ENCODE data around the gene PDLIM5.

Gene PDLIM5

GRCh38 chr4:94578195-94578594 lies 126.5 kb downstream of the PDLIM5 start:
- no peaks in the 10 kb centered on the region for H3F3A ChIP-seq (ENCODE audit: low read depth)
- H3K4me1 ChIP-seq (ENCODE audit: insufficient read depth, low read length, poor library complexity, severe bottlenecking), result no peaks in the 10 kb centered on the region
- H3K9ac ChIP-seq (ENCODE audit: low read depth, low read length, poor library complexity, severe bottlenecking), result no peak overlapping the region
- no peak overlapping the region for H3K4me2 ChIP-seq (ENCODE audit: low read depth, low read length, poor library complexity, severe bottlenecking)
- no peaks in the 10 kb centered on the region for H3K79me2 ChIP-seq (ENCODE audit: insufficient read depth, low read length)
- H3K4me3 ChIP-seq (ENCODE audit: low read length, poor library complexity, severe bottlenecking), result no peak overlapping the region
- H2AFZ ChIP-seq (ENCODE audit: low read length), result no peak overlapping the region
- H4K20me1 ChIP-seq (ENCODE audit: insufficient read depth, low read length, poor library complexity, severe bottlenecking), result no peaks in the 10 kb centered on the region
- no peaks in the 10 kb centered on the region for H3K9me2 ChIP-seq (replicated peaks; ENCODE audit: low read depth, low read length)
- no peaks in the 10 kb centered on the region for H3K27me3 ChIP-seq (ENCODE audit: insufficient read depth, low read length, poor library complexity, severe bottlenecking)
- TF ChIP-seq, protein P1, sequence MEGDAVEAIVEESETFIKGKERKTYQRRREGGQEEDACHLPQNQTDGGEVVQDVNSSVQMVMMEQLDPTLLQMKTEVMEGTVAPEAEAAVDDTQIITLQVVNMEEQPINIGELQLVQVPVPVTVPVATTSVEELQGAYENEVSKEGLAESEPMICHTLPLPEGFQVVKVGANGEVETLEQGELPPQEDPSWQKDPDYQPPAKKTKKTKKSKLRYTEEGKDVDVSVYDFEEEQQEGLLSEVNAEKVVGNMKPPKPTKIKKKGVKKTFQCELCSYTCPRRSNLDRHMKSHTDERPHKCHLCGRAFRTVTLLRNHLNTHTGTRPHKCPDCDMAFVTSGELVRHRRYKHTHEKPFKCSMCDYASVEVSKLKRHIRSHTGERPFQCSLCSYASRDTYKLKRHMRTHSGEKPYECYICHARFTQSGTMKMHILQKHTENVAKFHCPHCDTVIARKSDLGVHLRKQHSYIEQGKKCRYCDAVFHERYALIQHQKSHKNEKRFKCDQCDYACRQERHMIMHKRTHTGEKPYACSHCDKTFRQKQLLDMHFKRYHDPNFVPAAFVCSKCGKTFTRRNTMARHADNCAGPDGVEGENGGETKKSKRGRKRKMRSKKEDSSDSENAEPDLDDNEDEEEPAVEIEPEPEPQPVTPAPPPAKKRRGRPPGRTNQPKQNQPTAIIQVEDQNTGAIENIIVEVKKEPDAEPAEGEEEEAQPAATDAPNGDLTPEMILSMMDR (conservative IDR thresholded peaks at IDR 0.05; ENCODE audit: low read length), result no peak
- no peaks in the 10 kb centered on the region for H3K9me3 ChIP-seq (ENCODE audit: insufficient read depth, low read depth, low read length)
- H3K36me3 ChIP-seq (ENCODE audit: insufficient read depth, low read length), result peaks cover 7% of the 10 kb centered on the region; the same call in 1 of the 2 replicates

- Histone ChIP-seq H3F3A (ENCODE audit: low read depth) (no peaks in the 10 kb centered on the region), H3K4me3 (ENCODE audit: low read length, poor library complexity, severe bottlenecking) (no peak overlapping the region), H3K4me2 (ENCODE audit: low read depth, low read length, poor library complexity, severe bottlenecking) (no peak overlapping the region), H3K79me2 (ENCODE audit: insufficient read depth, low read length) (no peaks in the 10 kb centered on the region), H3K27me3 (ENCODE audit: insufficient read depth, low read length, poor library complexity, severe bottlenecking) (no peaks in the 10 kb centered on the region), H4K20me1 (ENCODE audit: insufficient read depth, low read length, poor library complexity, severe bottlenecking) (no peaks in the 10 kb centered on the region), H3K36me3 (ENCODE audit: insufficient read depth, low read length) (peaks cover 12% of the 10 kb centered on the region; the same call in 1 of the 2 replicates), H3K4me1 (ENCODE audit: insufficient read depth, low read length, poor library complexity, severe bottlenecking) (no peaks in the 10 kb centered on the region), H3K9me3 (ENCODE audit: insufficient read depth, low read depth, low read length) (no peaks in the 10 kb centered on the region), H2AFZ (ENCODE audit: low read length) (no peak overlapping the region), H3K9me2 (replicated peaks; ENCODE audit: low read depth, low read length) (no peaks in the 10 kb centered on the region), H3K9ac (ENCODE audit: low read depth, low read length, poor library complexity, severe bottlenecking) (no peak overlapping the region)
- TF ChIP-seq EZH2phosphoT487 (IDR thresholded peaks at IDR 0.05; ENCODE audit: borderline replicate concordance), result no peak
- TF ChIP-seq, protein P1 (conservative IDR thresholded peaks at IDR 0.05; ENCODE audit: low read length), result no peak
These were observed 130.0 kb downstream of the PDLIM5 start for GRCh38 chr4:94581766-94582165.

- Histone ChIP-seq H3K36me3 (ENCODE audit: insufficient read depth, low read length) (peaks cover 19% of the 10 kb centered on the region; the same call in 1 of the 2 replicates), H3F3A (ENCODE audit: low read depth) (no peaks in the 10 kb centered on the region), H3K9me2 (replicated peaks; ENCODE audit: low read depth, low read length) (no peaks in the 10 kb centered on the region), H3K4me2 (ENCODE audit: low read depth, low read length, poor library complexity, severe bottlenecking) (no peak overlapping the region), H3K4me1 (ENCODE audit: insufficient read depth, low read length, poor library complexity, severe bottlenecking) (no peaks in the 10 kb centered on the region), H3K4me3 (ENCODE audit: low read length, poor library complexity, severe bottlenecking) (no peak overlapping the region), H3K27me3 (ENCODE audit: insufficient read depth, low read length, poor library complexity, severe bottlenecking) (no peaks in the 10 kb centered on the region), H3K9me3 (ENCODE audit: insufficient read depth, low read depth, low read length) (no peaks in the 10 kb centered on the region), H3K9ac (ENCODE audit: low read depth, low read length, poor library complexity, severe bottlenecking) (no peak overlapping the region), H2AFZ (ENCODE audit: low read length) (no peak overlapping the region), H4K20me1 (ENCODE audit: insufficient read depth, low read length, poor library complexity, severe bottlenecking) (no peaks in the 10 kb centered on the region), H3K79me2 (ENCODE audit: insufficient read depth, low read length) (no peaks in the 10 kb centered on the region)
- TF ChIP-seq, protein P1 (conservative IDR thresholded peaks at IDR 0.05; ENCODE audit: low read length), result no peak
- TF ChIP-seq EZH2phosphoT487 (IDR thresholded peaks at IDR 0.05; ENCODE audit: borderline replicate concordance), result no peak
These were observed 130.8 kb downstream of the PDLIM5 start for GRCh38 chr4:94582517-94582916.
